NCI-H2107 treated with DMSO at 0.1 percent for 48 hours (cell line): Measurements from ENCODE around the gene MPPED1.

Source experiments
- DNase-seq: peaks from one replicate; lab custom pipeline; 2025; ENCODE audit not compliant: unreplicated experiment; lab: John Stamatoyannopoulos, UW

The MPPED1 gene

DNA sequence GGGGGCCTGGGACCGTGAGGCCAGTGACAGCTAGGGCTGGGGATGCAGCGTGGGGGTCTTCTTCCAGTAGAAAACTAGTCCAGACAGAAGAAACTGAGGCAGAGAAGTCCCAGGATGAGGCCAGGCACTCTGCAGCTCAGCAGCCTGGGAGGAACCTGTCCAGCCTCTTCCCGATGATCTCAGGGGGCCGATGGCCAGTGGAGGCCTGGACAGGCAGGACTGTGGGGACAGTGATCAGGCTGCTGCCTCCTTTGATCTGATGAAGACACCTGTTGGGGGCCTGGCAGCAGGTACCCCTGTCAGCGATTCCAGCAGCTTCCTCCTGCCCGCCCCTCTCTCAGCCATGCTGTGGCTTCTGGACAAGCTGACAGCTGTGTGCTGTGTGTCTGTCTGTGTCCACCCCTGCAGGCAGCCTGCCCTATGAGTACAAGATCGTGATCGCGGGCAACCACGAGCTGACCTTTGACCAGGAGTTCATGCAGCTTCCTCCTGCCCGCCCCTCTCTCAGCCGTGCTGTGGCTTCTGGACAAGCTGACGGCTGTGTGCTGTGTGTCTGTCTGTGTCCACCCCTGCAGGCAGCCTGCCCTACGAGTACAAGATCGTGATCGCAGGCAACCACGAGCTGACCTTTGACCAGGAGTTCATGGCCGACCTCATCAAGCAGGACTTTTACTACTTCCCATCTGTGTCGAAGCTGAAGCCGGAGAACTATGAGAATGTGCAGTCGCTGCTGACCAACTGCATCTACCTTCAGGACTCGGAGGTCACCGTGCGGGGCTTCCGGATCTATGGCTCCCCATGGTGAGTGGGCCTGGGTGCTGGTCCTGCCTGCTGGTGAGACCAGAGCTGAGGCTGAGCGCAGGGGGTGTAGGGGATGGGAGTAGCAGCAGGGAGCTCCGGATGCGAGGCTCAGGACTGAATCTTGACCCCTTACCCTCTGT, 62.6 kb downstream of the MPPED1 start:
- no peak for DNase-seq

DNA sequence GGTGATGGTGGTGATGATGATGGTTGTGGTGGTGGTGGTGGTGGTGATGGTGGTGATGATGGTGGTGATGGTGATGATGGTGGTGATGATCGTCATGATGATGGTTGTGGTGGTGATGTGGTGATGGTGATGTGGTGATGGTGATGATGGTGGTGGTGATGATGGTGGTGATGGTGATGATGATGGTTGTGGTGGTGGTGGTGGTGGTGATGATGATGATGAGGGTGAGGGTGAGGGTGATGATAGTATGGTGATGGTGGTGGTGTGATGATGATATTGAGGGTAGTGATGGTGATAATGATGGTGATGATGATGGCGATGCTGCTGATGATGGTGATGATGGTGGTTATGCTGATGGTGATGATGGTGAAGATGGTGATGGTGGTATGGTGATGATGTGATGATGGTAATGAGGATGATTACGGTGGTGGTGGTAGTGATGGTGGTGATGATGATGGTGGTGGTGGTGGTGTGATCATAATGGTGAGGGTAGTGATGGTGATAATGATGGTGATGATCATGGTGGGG, 63.8 kb downstream of the MPPED1 start:
- DNase-seq, result no peak

- peak; percentile 4 for DNase-seq
Measured at GRCh38 chr22:43476341-43476740, 64.5 kb downstream of the MPPED1 start.

DNA sequence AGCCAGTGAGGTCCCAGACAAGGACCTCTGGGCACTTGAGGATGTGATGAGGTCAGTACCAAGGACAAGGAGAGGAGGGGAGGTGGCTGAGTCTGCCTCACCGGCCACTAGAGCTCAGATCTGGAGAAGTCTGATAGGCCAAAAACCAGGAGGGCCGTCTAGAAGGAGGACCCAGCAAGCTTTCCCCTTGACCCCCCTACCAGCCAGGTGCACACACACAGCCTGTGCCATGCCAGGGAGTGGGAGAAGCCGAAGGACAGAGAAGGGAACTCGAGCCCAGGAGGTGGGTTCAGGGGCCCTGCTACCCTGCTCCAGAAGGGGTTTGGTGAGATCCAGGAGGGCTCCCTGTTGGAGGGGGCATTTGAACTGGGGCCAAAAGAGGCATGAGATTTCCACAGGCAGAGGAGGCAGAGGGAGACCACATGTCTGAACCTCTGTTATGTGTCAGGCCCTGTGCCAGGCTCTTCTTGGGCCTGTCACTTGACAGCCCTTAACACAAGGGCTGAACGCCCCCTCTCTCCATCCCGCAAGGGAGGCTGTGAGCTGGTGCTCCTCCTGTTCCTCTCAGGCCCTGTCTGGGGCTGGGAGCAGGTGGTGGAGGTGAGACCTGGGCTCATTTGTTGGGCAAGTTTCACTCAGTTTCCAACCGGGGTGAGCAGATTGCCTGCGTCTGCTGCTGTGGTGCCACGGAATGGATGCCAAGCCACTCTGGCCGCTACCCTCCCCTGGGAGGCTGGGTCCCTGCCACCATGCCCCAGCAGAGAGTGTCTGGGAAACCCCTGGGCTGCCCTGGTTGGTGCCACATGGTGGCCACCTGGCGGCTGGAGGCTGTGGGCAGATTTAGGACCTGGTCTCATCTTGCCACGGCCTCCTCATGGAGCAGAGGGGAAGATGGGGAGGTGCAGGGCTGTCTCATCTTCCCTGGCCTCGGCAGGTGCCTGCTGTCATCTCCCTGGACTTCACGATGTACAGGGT, 65.2 kb downstream of the MPPED1 start:
- DNase-seq, result no peak

DNA sequence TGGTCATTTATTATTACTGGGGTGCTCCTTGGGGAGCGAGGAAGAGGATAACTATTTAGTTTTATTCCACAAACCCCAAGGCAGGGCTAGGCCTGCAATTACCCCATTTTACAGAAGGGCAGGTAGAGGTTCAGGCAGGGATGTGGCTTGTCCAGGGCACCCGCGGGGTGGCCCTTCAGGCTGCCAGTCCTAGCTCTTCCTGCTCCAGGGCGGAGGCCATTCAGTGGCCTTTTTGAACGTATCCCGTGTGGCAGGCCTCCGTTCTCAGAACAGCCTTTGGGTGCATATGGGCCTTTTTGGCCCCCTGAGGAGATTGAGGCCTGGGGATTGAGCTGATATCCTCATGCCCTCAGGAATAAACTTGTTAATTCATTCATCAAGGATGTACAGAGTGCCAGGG, 66.2 kb downstream of the MPPED1 start:
- peak; percentile 19 for DNase-seq

- no peak for DNase-seq
Measured at GRCh38 chr22:43478621-43479300, 66.9 kb downstream of the MPPED1 start.

DNA sequence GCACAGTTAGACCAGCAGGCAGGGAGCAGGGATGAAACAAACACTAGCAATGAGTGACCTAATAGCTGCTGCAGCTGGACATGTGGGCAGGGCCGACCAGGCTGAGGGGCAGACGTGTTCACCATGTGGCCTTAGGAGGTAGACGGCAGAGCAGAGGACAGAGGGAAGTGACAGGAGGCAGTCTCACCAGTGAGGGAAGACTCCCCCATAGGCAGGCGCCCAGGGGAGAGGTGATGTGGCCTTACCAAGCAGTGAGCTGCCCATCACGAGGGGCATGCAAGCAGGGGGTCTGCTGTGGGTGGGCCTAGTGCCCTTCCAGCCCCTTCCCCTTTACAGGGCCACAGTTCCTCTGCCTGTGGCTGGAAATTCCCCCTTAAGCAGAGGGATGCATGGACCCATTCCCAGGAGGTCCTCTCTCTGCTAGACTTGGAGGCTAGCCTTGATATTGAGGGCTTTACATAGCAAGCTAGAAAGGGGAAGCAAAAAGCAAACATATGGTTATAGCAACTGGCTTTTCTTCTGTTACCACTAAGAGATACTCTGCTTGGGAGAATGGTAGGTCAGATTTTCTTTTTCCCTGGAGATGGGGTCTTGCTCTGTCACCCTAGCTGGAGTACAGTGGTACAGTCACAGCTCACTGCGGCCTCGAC, 67.6 kb downstream of the MPPED1 start:
- DNase-seq, result no peak

DNA sequence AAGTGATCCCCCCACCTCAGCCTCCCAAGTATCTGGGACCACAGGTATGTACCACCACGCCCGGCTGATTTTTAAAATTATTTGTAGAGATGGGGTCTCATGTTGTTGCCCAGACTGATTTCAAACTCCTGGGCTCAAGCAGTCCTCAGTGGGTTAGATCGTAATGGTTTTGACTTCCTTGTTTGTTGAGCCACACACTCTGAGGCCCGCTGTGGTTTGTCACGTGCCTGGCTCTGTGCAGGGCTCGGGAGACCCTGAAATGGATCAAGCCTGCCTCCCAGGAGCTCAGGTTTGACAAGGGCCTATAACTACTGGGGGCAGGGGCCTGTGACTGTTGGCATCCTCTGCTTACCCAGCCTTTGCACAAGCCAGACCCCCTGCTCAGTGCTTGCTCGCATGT, 68.1 kb downstream of the MPPED1 start:
- no peak for DNase-seq

DNA sequence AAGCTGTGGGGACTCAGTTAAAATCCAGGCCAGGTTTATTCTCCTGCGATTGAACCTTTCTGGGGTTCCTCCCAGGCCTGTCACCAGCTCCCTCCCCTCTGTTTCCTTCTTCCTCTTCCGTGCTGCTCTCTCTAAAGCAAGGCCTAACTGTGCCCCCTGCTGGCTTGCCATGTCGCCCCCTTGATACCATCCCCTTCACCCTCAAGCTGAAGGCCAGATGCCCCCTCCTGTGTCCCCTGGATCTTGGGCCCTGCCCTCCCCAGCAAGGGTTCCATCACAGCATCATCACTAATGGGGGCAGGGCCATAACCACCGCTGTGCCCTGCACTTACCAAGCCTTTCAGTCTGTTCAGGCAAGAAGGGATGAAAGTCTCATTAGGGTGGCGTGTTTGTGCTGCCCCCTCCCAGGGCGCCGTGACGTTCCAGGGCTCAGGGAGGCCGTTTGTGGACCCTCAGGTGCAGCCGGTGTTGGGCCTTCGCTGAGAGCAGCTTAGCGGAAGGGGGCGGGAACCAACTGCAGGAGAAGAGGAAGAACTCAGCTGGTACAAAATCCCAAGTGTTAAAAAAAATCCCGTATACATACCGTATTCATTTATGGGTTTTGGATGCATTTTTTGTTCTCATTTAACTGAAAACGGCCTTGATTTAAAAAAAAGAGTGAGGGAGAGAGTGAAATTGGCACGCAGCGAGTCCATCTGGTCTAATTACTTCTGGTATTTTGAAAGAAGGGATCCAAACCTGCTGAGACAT, 69.9 kb downstream of the MPPED1 start:
- peak; percentile 0 for DNase-seq

- no peak for DNase-seq
Measured at GRCh38 chr22:43482318-43482625, 70.5 kb downstream of the MPPED1 start.

- DNase-seq, result no peak
Measured at GRCh38 chr22:43483266-43483665, 71.5 kb downstream of the MPPED1 start.

DNA sequence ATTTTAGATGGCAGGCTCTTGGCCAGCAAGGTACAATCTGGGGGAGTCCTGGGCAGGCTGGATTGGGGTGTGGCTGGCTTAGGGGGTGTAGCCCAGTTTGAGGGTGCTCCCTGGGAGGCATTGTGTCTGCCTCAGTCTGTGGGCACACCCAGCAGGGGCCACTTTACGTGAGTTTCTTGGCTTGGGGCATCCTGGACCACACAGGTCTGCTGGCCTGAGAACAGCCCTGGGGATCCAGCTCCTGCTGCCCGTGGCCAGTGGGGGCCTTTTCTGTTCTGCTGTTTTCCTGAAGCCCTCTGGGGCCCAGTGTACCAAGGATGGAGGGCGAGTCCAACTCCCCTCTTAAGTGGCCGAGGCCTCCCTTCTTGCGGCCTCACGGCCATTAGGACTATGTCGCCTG, 71.9 kb downstream of the MPPED1 start:
- no peak for DNase-seq

DNA sequence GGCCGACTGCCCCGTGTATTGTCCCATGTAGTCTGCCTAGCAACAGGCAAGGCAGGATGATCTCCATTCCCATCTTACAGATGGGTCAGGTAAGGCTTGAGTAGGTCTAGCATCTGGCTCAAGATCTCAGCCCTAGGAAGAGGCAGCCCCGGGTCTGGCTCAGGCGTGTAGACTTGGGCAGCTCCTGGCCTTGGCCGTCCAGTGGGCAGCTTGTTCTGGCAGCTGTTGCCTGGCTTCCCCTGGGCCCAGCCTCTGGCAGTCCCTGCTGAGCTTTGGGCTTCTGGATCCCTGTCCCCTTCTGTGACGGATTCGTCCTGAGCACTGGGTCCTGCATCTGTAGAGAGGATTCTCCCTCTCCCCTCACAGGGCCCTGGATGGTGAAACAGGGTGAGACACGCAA, 72.4 kb downstream of the MPPED1 start:
- no peak for DNase-seq

DNA sequence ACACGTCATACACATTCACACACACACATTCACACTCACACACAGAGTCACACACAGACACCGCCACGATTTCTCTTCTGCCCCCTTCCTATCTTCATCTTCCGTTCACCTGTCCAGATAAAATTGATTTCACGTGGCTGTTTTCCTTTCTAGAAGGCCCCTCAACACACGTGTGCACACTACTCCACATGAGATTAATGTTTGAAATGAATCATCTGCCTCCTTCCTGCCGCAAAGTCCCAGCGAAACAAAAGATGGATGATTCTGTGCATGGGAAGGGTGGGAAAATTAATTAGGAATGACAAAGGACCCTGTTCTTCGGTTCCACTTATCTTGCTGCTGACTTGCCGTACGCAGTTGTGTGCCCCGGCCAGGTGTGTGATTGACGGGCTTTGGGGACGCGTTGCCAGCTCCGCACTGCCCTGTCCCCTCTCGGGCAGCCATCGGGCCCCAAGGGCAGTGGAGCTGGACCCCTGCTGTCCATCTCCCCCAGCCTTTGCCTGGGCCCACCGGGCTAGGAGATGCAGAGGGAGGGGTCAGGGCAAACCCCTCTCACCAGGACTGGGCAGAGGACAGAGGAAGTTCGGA, 73.8 kb downstream of the MPPED1 start:
- DNase-seq, result no peak

DNA sequence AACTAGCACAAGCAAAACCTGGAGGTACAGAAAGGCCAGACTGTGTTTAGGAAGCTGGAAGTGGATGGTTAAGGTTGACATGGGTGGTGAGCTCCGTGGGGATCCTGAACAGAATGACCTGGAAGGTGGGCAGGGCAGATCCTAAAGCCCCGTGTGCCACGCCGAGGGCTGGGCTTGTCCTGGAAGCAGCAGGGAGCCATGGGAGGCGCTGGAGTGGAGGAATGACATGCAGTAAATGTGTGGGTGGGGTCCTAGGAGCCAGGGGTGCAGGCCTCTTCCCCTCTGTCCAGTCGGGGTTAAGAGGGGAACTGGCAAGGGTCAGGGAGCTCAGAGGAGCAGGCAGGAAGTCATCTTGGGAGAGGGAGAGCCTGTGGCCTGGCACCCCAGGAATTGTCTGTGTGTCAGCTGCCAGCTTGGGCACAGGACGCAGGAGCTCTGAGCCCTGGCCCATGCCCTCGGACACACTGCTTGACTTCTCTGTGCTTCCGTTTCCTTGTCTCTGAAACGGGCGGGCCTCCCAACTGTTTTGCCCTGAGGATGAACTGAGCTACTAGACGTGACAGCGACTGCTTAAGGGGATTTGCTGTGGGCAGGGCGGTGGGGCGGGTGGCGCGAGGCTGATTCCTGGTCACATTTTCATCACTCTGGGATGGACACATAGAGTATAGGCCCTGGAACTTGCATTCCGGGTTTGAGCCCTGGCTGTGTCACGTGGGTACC, 75.7 kb downstream of the MPPED1 start:
- no peak for DNase-seq

- DNase-seq, result no peak
Measured at GRCh38 chr22:43488031-43488866, 76.4 kb downstream of the MPPED1 start.

GRCh38 chr22:43488937-43489336, 77.1 kb downstream of the MPPED1 start:
- no peak for DNase-seq

- DNase-seq, result no peak
Measured at GRCh38 chr22:43490311-43490710, 78.5 kb downstream of the MPPED1 start.
